Measurements from ENCODE around the gene HDAC4. TPM values are rescaled to one million over a fixed set of nuclear protein-coding genes. Genes with fewer than 3 reads are reported as not detected.
A peak's percentile ranks its signal among the peaks of the same experiment; 100 is the strongest.

The HDAC4 gene
- total RNA-seq, 2 experiments from 2014 or later, result 25.2 to 65.1 TPM

DNA sequence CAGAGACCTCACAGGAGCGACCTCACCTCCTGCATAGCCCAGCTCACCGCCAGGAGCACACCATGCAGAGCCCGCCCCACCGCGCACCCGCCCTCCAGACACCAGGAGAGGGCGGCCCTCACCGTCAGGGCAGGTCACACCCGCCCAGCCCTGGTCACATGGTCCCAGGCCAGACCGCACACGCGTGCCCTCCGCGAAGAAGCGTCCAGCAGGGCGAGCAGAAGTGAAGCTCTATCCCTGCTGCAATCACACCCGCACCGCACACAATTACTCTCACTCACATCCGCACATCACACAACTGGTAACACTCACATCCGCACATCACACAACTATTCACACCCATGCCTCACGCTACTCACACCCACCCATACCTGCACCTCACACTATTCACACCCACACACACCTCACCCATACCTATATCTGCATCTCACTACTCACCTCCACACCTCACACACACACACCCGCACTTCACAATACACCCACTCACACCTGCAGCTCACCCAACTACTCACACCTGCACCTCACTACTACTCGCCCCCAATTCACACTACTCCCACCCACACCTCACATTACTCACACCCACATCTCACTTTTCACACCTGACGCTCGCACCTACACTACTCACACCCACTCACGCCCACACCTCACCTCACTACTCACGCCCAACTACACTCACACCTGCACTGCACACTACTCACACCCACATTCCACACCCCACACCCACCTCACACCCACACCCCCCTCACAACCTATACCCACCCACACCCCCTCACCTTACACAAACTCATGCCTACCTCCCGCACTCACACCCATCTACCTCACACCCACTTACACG is 242.0 kb downstream of the HDAC4 start:
- DNase-seq (no peak), ATAC-seq (no peak)
- H3K36me3 Mint-ChIP-seq, result peaks cover 43% of the 10 kb centered on the region
- no peak overlapping the region for H3K4me3 Mint-ChIP-seq
- H3K27me3 Mint-ChIP-seq, result no peaks in the 10 kb centered on the region
- no peaks in the 10 kb centered on the region for H3K9me3 Mint-ChIP-seq (ENCODE audit: low read depth)
- peaks cover 6% of the 10 kb centered on the region for H3K4me1 Mint-ChIP-seq
- CTCF ChIA-PET, result no interaction called here
- no peak overlapping the region for H3K27ac Mint-ChIP-seq

DNA sequence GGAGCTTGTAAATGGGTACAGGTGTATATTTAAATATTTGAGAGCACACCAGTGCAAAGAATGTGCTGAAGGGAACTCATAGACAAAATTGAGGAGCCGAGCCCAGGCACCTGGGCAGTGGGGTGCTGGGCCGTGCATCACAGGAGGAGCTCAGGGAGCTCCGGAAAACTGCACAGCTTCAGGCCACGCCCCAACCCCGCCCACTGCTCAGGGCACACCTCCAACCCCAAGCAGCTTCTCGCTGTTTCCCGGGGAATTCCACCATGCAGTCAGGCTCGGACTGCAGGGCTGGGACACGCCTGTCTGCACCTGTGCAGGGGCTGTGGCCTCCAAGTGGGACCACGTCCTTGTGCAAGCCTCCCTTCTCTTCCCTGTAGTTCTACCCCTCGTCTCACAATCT is 243.0 kb downstream of the HDAC4 start:
- peaks cover 5% of the 10 kb centered on the region for H3K4me1 Mint-ChIP-seq
- H3K4me3 Mint-ChIP-seq, result no peak overlapping the region
- no peak overlapping the region for H3K27ac Mint-ChIP-seq
- no peaks in the 10 kb centered on the region for H3K27me3 Mint-ChIP-seq
- DNase-seq (no peak), ATAC-seq (peak; percentile 16)
- CTCF ChIA-PET, result no interaction called here
- H3K36me3 Mint-ChIP-seq, result peaks cover 48% of the 10 kb centered on the region
- no peaks in the 10 kb centered on the region for H3K9me3 Mint-ChIP-seq (ENCODE audit: low read depth)

DNA sequence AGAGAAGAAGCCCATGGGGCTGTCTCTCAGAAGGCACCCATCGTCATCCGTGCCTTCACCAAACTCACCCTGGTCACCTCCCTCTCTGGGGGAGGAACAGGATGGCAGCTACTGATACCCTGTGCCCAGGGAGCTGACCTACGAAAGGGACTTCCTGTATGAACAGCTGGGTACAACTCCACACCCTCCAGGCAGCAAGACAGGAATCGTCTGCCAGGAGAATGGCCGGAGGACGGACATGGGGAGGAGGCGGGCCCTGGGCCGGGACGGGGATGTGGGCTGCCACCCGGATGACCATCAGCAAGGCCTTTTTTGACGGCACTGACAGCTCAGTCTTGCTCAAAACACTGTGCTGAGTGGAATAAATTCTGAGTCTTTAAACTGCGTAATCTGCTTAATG is 243.6 kb downstream of the HDAC4 start:
- no peak for ATAC-seq
- Mint-ChIP-seq H3K36me3 (peaks cover 49% of the 10 kb centered on the region), H3K9me3 (ENCODE audit: low read depth) (no peaks in the 10 kb centered on the region), H3K27me3 (no peaks in the 10 kb centered on the region), H3K4me3 (no peak overlapping the region), H3K27ac (no peak overlapping the region), H3K4me1 (peaks cover 5% of the 10 kb centered on the region)
- CTCF ChIA-PET, result no interaction called here
- DNase-seq, result no peak

DNA sequence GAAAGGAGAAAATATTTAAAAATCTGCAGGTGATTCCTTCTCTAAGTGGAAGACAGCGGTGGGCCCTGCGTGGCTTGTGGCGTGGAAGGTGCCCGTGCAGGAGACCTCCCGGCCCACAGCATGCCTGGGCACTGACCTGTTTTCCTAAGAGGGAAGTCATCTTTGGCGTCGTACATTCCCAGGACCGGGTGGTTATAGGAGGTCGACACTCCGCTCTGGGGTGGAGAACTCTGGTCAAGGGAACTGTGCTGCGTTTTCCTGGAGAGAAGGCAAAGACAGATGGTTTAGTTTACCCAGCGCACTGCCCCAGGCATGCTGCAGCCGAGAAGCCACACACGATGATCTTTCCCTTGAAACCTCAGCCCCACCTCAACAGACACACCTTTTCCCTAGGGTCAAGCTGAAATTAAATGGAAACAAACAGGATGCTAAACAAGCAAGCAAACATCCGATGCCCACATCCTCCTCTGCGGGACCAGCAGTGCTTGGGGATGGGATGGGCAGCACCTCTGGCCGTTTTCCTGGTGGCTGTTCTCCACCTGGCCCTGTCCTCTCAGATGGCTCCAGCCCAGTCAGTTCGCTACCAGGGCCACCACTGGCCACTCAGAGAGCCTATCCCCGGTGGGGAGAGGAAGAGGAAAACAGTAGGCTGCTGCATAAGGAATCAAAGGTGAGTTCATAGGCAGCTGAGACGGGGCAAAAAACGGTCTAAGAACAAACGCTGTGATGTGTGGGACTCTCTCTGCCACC is 244.1 kb downstream of the HDAC4 start:
- Mint-ChIP-seq H3K27me3 (no peaks in the 10 kb centered on the region), H3K4me1 (peaks cover 10% of the 10 kb centered on the region), H3K36me3 (peaks cover 50% of the 10 kb centered on the region), H3K4me3 (no peak overlapping the region), H3K27ac (no peak overlapping the region), H3K9me3 (ENCODE audit: low read depth) (no peaks in the 10 kb centered on the region)
- ATAC-seq (no peak), DNase-seq (no peak)
- CTCF ChIA-PET, result no interaction called here

DNA sequence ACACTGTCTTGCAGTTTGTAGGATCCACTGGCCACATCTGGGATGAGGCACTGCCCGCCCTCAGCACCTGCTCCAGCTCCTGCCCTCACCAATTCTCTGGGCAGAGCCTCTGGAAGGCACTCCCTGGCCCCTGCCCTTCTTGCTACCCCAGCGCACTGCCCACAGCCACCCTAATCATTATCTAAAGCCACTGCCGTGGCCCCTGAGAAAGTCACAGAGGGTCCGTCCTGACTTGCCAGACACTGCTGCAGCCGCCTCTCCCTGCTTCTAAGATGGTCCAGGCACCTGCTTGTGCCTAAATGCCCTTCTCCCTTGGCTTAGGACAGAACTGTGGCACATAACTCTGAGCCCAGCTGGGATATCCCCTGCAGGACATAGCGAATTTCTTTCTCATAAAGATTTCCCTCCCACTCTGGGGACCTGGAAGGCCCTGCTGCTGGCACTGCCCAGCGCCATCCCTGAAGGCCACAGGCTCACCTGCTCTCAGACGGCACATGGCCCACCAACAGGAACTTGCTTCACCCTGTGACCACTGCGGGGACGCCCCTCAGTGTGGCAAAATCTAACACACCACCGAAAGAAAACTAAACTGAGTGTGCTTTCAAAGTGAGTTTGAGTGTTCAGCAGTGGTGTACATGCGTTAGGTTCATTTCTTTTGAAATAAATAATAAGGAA is 244.9 kb downstream of the HDAC4 start:
- Mint-ChIP-seq H3K9me3 (ENCODE audit: low read depth) (no peaks in the 10 kb centered on the region), H3K36me3 (peaks cover 48% of the 10 kb centered on the region), H3K27me3 (no peaks in the 10 kb centered on the region), H3K27ac (no peak overlapping the region), H3K4me3 (no peak overlapping the region), H3K4me1 (peaks cover 18% of the 10 kb centered on the region)
- DNase-seq, result no peak
- no peak for ATAC-seq
- CTCF ChIA-PET, result no interaction called here

DNA sequence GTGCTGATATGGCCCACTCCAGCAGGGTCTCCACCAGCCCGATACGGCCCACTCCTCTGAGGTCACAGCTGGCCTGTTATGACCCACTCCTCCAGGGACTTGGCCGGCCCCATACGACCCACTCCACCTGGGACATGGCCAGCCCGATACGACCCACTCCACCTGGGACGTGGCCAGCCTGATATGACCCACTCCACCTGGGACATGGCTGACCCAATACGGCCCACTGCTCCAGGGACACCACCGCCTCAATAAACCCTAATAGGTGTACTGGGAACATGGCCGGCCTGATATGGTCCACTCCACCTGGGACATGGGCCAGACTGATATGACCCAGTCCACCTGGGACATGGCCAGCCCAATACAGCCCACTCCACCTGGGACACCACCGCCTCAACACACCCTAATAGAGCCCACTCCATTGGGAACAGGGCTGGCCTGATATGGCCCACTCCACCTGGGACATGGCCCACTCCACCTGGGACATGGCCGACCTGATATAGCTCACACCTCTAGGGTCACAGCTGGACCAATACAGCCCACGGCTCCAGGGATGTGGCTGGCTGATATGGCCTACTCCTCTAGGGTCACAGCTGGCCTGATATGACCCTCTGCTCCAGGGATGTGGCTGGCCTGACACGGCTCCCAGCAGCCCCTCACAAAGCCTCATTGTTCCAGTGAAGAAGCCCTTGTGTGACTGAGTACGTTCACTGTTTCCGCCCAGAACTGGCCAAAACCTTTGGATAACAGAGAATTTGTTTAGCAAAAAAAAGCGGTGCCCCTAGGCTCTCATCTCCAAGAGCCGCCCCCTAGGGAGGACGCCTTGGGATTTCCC is 245.6 kb downstream of the HDAC4 start:
- no peak overlapping the region for H3K27ac Mint-ChIP-seq
- DNase-seq (no peak), ATAC-seq (no peak)
- CTCF ChIA-PET, result no interaction called here
- H3K9me3 Mint-ChIP-seq (ENCODE audit: low read depth), result peaks cover 2% of the 10 kb centered on the region
- H3K4me1 Mint-ChIP-seq, result peaks cover 24% of the 10 kb centered on the region
- peaks cover 47% of the 10 kb centered on the region for H3K36me3 Mint-ChIP-seq
- no peak overlapping the region for H3K4me3 Mint-ChIP-seq
- no peaks in the 10 kb centered on the region for H3K27me3 Mint-ChIP-seq

DNA sequence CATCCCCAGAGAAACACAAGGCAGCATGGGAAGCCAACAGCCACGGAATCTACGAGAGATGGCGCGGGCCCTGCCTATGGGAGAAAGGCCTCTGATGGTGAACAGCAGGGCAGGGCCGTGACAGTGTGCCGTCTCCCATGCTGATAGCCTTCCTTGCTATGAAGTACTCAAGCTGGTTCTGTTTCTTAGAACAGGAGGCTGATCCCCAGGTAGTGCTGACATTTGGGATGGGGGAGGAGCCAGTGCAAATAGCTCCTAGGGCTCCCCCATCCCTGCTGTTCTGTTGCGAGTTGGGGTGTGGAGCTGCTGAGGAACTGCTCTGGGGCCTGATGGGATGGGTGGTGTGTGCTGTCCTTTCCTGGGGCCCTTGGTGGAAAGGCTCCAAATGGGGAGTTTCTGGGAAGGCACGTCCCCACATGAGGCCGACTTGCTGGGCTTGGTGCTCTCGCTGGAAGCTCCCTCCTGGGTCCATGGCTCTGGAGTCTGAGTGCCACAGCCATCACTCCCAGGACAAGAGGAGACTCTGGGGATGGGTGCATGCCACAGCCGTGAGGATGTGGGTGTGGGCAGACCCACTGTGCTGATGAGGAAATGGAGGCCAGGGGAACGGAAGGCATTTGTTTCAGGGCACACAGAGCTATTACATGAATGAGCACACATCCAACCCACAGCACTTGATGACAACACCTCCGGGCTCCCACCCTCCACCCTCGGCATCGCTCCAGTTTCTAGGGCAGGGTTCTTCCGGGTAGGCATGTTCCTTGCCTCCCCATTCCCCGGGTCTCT is 246.8 kb downstream of the HDAC4 start:
- peaks cover 45% of the 10 kb centered on the region for H3K36me3 Mint-ChIP-seq
- peaks cover 25% of the 10 kb centered on the region for H3K4me1 Mint-ChIP-seq
- DNase-seq (no peak), ATAC-seq (no peak)
- H3K9me3 Mint-ChIP-seq (ENCODE audit: low read depth), result peaks cover 3% of the 10 kb centered on the region
- CTCF ChIA-PET, result no interaction called here
- no peak overlapping the region for H3K27ac Mint-ChIP-seq
- H3K4me3 Mint-ChIP-seq, result no peak overlapping the region
- no peaks in the 10 kb centered on the region for H3K27me3 Mint-ChIP-seq

DNA sequence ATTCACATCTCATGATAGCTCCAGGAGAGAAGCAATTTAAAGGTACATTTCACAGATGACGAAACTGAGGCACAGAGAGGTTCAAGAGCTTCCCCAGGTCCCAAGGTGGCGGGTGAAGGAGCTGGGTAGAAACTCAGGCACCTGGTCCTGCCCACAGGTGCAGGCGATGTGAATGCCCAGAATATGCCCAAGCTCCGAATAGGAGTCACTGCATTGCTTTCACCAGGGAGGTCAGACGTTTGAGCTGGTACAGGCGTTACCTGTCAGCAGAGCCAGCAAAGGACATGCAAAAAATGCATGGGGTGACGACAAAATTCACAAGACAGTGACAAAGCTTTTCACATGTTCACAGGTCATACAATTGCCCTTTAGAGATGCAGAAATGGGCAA is 247.9 kb downstream of the HDAC4 start:
- H3K27me3 Mint-ChIP-seq, result no peaks in the 10 kb centered on the region
- peaks cover 3% of the 10 kb centered on the region for H3K9me3 Mint-ChIP-seq (ENCODE audit: low read depth)
- ATAC-seq (no peak), DNase-seq (no peak)
- H3K4me3 Mint-ChIP-seq, result no peak overlapping the region
- peaks cover 25% of the 10 kb centered on the region for H3K4me1 Mint-ChIP-seq
- no peak overlapping the region for H3K27ac Mint-ChIP-seq
- peaks cover 48% of the 10 kb centered on the region for H3K36me3 Mint-ChIP-seq
- CTCF ChIA-PET, result no interaction called here

DNA sequence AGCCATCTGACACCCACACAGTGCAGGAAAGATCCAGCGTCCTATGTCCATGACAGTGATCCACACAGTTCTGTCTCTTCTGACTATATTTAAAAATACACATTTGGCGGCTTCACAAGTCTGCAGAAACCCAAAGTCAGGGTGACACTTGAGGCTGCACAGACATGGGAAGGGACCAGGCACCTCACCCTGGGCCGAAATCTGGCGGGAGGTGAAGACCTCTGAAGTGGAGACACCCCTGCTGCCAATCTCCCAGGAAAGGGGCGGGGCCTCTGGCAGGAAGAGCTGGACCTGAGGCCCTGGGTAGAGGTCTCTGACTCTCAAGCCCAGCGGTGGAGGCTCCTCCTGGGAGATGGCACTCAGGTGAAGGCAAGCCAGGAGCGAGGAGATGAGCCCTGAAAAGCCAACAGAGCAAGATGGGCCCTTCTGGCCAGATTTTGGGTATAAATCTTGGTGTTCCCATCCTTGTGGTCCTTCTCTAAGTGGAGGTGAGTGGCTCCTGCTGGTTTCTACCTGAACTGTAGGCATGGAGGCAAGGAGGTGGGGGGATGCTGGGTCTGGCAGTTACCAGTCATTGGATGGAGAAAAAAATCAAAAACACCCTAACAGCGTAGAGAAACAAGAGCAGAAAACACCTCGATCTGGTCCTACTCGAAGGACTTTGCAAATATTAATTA is 248.4 kb downstream of the HDAC4 start:
- Mint-ChIP-seq H3K4me1 (peaks cover 25% of the 10 kb centered on the region), H3K9me3 (ENCODE audit: low read depth) (peaks cover 3% of the 10 kb centered on the region), H3K27ac (no peak overlapping the region), H3K27me3 (no peaks in the 10 kb centered on the region), H3K4me3 (no peak overlapping the region), H3K36me3 (peaks cover 48% of the 10 kb centered on the region)
- no peak for DNase-seq
- ATAC-seq, result no peak
- CTCF ChIA-PET, result no interaction called here

DNA sequence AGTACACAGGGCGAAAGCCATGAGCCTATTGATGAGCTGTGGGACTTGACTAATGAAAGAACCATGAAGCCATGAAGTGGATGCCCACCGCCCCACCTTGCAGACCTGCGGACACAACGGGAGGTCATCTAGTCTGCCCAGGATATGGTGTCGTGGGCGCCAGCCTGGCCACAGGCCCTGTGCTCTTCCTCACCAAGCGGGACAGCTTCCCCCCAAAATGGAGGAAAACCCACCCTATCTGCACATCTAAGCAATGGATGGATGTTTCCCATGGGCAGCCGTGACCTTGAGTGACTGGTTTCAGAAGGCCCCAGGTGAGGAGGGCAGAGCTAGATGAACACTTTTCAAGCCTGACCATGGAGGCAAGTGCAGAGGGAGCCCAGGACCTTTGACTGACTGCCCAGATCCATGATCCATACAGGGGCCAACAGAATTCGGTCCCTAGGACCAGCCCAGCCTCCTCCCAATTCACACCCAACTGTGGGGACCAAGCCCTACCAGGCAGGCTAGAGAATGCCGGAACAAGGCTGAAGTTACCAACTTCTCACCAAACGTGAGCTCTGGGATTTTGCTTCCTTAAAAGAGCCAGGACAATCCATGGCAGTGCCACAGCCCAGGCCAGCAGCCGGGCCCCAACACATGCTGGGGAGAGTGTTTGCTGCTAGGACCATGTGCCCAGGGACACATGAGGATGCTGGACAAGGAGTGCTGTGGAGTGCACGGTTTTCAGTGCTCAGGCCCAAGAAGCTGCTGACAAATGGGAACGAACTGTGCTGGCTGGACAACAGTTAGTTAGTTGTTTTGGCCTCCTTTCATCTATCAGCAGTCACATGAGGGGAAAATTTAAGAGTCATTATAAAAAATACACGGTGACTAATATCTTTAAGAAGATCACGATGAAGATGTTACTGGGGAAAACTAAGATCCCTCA is 249.4 kb downstream of the HDAC4 start:
- Mint-ChIP-seq H3K36me3 (peaks cover 48% of the 10 kb centered on the region), H3K9me3 (ENCODE audit: low read depth) (peaks cover 3% of the 10 kb centered on the region), H3K27me3 (no peaks in the 10 kb centered on the region), H3K4me1 (peaks cover 28% of the 10 kb centered on the region), H3K4me3 (no peak overlapping the region), H3K27ac (peak overlapping the region; percentile 81)
- ATAC-seq (no peak), DNase-seq (no peak)
- CTCF ChIA-PET, result no interaction called here

DNA sequence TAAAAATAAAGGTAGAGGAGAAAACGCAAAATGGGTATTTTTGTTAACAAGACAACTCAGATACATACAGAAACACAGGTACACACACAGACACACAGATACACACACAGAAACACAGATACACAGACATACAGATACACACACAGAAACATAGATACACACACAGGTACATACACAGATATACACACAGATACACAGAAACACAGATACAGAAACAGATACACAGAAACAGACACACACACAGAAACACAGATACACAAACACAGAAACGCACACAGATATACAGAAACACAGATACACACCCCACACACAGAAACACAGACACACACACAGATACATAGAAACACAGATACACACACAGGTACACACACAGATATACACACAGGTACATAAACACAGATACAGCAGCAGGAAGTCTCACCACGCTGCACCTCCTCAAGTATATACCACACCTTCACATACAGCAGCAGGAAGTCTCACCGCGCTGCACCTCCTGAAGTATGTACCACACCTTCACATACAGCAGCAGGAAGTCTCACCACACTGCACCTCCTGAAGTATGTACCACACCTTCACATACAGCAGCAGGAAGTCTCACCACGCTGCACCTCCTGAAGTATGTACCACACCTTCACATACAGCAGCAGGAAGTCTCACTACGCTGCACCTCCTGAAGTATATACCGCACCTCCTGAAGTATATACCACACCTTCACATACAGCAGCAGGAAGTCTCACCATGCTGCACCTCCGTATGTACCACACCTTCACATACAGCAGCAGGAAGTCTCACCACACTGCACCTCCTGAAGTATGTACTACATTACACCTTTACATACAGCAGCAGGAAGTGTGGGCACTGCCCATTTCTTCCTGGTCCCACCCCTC is 250.5 kb downstream of the HDAC4 start:
- peak overlapping the region; percentile 81 for H3K27ac Mint-ChIP-seq
- H3K9me3 Mint-ChIP-seq (ENCODE audit: low read depth), result peaks cover 3% of the 10 kb centered on the region
- DNase-seq, result peak; percentile 70
- H3K27me3 Mint-ChIP-seq, result no peaks in the 10 kb centered on the region
- ATAC-seq, result peak; percentile 38
- H3K36me3 Mint-ChIP-seq, result peaks cover 47% of the 10 kb centered on the region
- no peak overlapping the region for H3K4me3 Mint-ChIP-seq
- CTCF ChIA-PET, result no interaction called here
- peaks cover 38% of the 10 kb centered on the region for H3K4me1 Mint-ChIP-seq

Measured in activated CD8-positive, alpha-beta memory T cell treated with anti-CD3 and anti-CD28 coated beads, Interleukin-2, amount 10 ng/mL, durations not matched to agents 7 days and 5 days (primary cell).